NCI-H748 treated with DMSO at 0.1 percent for 48 hours (cell line): ENCODE measurements around the gene WNT9A.

Experiments used
- DNase-seq: peaks from one replicate; lab custom pipeline; 2025; lab: John Stamatoyannopoulos, UW

WNT9A gene

GRCh38 chr1:227897704-227898438, 49.9 kb downstream of the WNT9A start:
- DNase-seq = no peak

- DNase-seq = no peak
Measured at GRCh38 chr1:227896710-227897655, 50.7 kb downstream of the WNT9A start.

GRCh38 chr1:227895828-227896685, 51.7 kb downstream of the WNT9A start:
- DNase-seq = no peak

GRCh38 chr1:227894831-227895451, 52.8 kb downstream of the WNT9A start:
- DNase-seq = no peak

GRCh38 chr1:227893949-227894721, 53.6 kb downstream of the WNT9A start:
- no peak for DNase-seq

- DNase-seq = no peak
Measured at GRCh38 chr1:227893300-227893948, 54.3 kb downstream of the WNT9A start.

- DNase-seq = no peak
Measured at GRCh38 chr1:227892489-227893299, 55.0 kb downstream of the WNT9A start.

- no peak for DNase-seq
Measured at GRCh38 chr1:227891955-227892488, 55.7 kb downstream of the WNT9A start.

- no peak for DNase-seq
Measured at GRCh38 chr1:227891223-227891954, 56.3 kb downstream of the WNT9A start.

- no peak for DNase-seq
Measured at GRCh38 chr1:227890451-227891222, 57.1 kb downstream of the WNT9A start.

GRCh38 chr1:227889863-227890405, 57.8 kb downstream of the WNT9A start:
- DNase-seq = no peak

GRCh38 chr1:227889047-227889862, 58.5 kb downstream of the WNT9A start:
- DNase-seq = no peak

- DNase-seq = no peak
Measured at GRCh38 chr1:227888404-227889046, 59.2 kb downstream of the WNT9A start.

GRCh38 chr1:227887697-227888403, 59.9 kb downstream of the WNT9A start:
- no peak for DNase-seq

GRCh38 chr1:227886993-227887696, 60.6 kb downstream of the WNT9A start:
- DNase-seq = no peak
